Limb (tissue), 2 donors: Measurements from ENCODE around the gene YIPF2.
A peak's percentile ranks its signal among the peaks of the same experiment; 100 is the strongest.
"Not testable (repeated sequence)": the region's sequence is repeated elsewhere in the genome, so short reads cannot be mapped to it uniquely, and the experiment has no call there.

Experiments used
- DNase-seq, 2 donors: peaks; one replicate each; pipeline ENCODE4 v3.0.0-alpha.2; 2016; ENCODE audit errors: extremely low spot score in 2 of 2

Gene YIPF2

GRCh38 chr19:10941649-10942048 is 13.2 kb upstream of the YIPF2 start:
- DNase-seq: not testable (repeated sequence)

DNA sequence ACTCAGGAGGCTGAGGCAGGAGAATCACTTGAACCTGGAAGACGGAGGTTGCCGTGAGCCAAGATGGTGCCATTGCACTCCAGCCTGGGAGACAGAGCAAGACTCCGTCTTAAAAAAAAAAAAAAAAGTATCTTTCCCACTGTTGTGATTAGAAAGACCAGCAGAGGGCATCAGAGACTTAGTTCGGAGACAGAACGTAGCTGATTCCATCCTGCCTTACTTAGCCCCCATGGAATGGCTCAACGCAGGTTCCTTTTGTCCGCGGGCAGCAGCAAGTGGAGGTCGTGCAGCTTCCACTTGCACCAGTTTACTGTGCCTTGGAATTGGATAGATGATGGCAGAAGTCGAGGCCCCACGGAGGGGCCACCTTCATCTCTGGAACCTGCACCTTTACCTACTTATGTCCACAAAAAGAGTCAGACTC is 8.2 kb upstream of the YIPF2 start:
- DNase-seq: peak in 1 of 2 donors; percentile 84

DNA sequence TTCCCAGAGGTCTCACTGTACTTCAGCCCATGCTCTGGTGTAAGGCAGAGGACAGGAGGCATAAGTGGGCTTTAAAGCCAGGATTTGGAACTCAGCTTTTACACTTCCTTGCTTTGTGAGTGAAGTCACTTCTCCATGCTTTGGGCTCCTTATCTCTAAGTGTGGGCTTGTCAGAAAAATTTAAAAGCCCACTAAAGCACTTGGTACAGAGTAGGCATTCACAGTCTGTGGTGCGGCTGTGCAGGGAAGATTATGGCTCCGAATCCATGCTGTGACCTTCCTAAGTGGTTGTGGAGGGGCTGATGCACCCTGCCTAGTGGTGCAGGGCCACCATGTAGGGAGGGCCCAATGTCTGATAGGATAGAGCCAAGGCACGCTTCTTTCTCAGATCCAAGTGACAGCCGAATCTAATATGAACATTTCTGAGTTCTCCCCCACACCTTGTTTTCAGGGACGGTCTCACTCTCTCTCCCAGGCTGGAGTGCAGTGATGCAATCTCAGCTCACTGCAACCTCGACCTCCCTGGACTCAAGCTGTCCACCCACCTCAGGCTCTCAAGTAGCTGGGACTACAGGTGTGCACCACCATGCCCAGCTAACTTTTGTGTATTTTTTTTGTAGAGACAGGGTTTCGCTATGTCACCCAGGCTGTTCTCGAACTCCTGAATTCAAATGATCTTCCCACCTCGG is 7.1 kb upstream of the YIPF2 start:
- no peak for DNase-seq

DNA sequence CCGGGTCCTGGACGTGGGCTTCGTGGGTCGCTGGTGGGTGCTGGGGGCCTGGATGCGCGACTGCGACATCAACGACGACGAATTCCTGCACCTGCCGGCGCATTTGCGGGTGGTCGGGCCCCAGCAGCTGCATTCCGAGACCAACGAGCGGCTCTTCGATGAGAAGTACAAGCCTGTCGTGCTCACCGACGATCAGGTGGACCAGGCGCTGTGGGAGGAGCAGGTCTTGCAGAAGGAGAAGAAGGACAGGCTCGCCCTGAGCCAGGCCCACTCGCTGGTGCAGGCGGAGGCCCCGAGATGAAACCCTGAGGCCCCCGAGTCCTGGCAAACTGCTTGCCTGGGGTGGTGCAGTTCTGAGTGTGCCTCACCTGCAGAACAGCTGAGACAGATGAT is 959 bp upstream of the YIPF2 start:
- no peak for DNase-seq

- DNase-seq: no peak
These were observed 493 bp downstream of the YIPF2 start for GRCh38 chr19:10927730-10928562.

DNA sequence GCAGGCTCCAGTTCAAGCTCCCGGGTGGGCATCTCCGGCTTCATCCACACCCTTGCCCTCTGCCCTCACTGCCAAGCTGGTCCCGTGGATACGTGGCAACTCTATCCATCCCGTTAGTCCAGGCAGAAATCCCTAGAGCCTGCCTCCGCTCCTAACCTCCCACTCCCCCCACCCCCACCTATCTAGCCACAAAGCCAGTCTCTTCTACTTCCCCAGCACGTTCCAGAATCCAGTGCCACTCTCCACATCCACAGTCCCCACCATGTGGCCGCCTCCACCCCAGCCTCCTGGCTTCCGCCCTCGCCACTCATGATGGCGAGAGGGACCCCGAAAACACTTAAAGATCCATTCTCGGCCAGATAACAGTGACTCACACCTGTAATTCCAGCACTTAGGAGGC is 3.8 kb downstream of the YIPF2 start:
- DNase-seq: no peak

- no peak for DNase-seq
These were observed 5.0 kb downstream of the YIPF2 start for GRCh38 chr19:10923260-10924112.

DNA sequence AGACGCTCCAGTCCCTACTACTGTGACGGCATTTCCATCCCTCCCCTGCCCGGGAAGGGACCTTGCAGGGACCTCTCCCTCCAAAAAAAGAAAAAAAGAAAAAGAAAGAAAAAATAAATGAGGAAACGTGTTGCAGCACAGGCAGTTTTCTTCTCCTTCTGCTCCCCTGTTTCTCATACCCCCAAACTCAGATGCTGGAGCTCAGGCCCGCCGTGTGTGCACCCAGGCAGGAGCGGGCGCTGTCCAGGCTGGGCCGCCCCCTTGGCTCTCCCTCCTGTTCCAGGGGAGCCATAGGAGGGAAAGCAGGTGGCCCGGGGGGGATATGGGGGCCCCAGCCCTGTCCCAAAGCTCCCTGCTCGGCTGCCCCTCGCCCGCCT is 5.8 kb downstream of the YIPF2 start:
- no peak for DNase-seq

DNA sequence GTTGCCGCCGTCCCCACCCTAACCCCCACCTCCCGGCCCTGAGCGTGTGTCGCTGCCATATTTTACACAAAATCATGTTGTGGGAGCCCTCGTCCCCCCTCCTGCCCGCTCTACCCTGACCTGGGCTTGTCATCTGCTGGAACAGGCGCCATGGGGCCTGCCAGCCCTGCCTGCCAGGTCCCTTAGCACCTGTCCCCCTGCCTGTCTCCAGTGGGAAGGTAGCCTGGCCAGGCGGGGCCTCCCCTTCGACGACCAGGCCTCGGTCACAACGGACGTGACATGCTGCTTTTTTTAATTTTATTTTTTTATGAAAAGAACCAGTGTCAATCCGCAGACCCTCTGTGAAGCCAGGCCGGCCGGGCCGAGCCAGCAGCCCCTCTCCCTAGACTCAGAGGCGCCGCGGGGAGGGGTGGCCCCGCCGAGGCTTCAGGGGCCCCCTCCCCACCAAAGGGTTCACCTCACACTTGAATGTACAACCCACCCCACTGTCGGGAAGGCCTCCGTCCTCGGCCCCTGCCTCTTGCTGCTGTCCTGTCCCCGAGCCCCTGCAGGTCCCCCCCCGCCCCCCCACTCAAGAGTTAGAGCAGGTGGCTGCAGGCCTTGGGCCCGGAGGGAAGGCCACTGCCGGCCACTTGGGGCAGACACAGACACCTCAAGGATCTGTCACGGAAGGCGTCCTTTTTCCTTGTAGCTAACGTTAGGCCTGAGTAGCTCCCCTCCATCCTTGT is 6.4 kb downstream of the YIPF2 start:
- no peak for DNase-seq

DNA sequence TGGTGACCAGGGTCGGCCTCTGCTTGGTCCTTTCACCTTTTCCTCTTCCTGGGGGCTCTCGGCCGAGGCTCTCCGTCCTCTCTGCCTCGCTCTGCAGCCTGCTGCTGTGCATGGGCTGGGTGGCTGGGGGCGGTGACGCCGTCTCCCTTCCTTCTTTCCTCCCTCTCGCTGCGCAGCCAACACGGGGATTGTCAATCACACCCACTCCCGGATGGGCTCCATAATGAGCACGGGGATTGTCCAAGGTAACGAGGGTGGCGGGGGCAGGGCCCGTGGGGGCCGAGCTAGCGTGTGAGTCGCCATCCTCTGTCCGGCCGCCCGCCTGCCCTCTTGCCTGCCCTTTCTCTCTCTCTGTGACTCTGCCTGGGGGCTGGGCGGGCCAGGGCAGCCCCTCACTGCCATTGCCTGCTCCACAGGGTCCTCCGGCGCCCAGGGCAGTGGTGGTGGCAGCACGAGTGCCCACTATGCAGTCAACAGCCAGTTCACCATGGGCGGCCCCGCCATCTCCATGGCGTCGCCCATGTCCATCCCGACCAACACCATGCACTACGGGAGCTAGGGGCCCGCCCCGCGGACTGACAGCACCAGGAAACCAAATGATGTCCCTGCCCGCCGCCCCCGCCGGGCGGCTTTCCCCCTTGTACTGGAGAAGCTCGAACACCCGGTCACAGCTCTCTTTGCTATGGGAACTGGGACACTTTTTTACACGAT is 7.1 kb downstream of the YIPF2 start:
- no peak for DNase-seq

DNA sequence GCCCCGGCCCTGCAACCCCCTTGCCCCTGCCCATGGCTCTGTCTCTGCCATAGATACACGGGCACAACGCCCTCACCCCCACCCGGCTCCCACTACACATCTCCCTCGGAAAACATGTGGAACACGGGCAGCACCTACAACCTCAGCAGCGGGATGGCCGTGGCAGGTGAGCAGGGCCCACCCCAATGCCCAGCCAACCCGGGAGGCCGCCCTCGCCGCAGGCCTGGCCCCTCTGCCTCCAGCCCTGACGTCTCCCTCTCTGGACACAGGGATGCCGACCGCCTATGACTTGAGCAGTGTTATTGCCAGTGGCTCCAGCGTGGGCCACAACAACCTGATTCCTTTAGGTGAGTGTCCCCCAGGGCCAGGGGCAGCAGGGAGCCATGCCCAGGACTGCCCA is 7.7 kb downstream of the YIPF2 start:
- DNase-seq: no peak

DNA sequence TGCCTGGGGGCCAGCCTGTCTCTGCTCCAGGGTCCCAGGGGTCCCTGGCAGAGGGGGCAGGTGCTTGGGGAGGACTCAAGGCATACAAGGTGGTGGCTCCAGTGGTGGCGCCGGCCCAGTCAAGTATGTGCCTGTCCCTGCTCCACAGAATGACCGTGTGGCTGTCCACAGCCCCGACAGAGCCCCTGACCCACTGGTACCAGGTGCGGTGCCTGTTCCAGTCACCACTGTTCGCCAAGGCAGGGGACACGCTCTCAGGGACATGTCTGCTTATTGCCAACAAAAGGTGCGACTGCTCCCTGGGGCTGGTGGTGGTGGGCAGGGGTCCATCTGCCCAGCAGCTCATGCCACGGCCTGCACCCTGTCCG is 8.2 kb downstream of the YIPF2 start:
- DNase-seq: no peak

GRCh38 chr19:10919352-10920287 is 8.8 kb downstream of the YIPF2 start:
- DNase-seq: no peak

- no peak for DNase-seq
These were observed 10.1 kb downstream of the YIPF2 start for GRCh38 chr19:10918359-10918758.

DNA sequence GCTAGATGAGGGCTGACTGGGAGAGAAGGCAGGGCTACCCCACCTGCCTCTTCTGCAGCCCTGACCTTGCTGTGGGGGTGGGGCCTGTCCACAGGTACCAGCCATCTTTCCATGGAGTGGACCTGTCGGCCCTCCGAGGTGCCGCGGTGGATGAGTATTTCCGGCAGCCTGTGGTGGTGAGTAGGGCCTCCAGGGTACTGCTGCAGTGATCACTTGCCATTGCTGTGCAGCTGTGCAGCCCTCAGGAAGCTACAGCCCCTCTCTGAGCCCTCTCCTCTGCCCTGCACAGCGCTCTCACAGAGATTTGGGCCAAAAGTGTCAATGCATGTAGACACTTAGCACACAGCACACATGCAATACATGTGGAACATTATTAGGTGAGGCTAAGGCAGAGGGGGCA is 11.8 kb downstream of the YIPF2 start:
- no peak for DNase-seq

- DNase-seq: peak in 1 of 2 donors; percentile 18
These were observed 13.0 kb downstream of the YIPF2 start for GRCh38 chr19:10915130-10916091.

GRCh38 chr19:10913716-10914340 is 14.6 kb downstream of the YIPF2 start:
- DNase-seq: no peak

GRCh38 chr19:10912619-10913018 is 15.8 kb downstream of the YIPF2 start:
- no peak for DNase-seq
